Rectal smooth muscle tissue (tissue), 1 donor: ENCODE results near the gene NPPB.

ENCODE experiments used
- H3K27ac ChIP-seq: one replicate; pipeline ENCODE4 v1.7.0; 2013; ENCODE audit warnings: low read depth, low read length, inconsistent platforms
- H3K27me3 ChIP-seq: one replicate; pipeline ENCODE4 v1.7.0; 2013; ENCODE audit warnings: low read length; ENCODE audit not compliant: control insufficient read depth, insufficient read depth
- H3K36me3 ChIP-seq: one replicate; pipeline ENCODE4 v1.7.0; 2013; ENCODE audit warnings: low read length; ENCODE audit not compliant: control insufficient read depth, insufficient read depth
- H3K4me1 ChIP-seq: one replicate; pipeline ENCODE4 v1.7.0; 2013; ENCODE audit warnings: low read length; ENCODE audit not compliant: control insufficient read depth, insufficient read depth
- H3K4me3 ChIP-seq: one replicate; pipeline ENCODE4 v1.7.0; 2013; ENCODE audit warnings: low read length
- H3K9ac ChIP-seq: one replicate; pipeline ENCODE4 v1.7.0; 2013; ENCODE audit warnings: low read length

NPPB gene

GRCh38 chr1:11860587-11860986 lies 1.8 kb upstream of the NPPB start:
- H3K27ac ChIP-seq: no peak overlapping the region
- H3K9ac ChIP-seq: no peak overlapping the region
- peaks cover 17% of the 10 kb centered on the region for H3K27me3 ChIP-seq
- no peaks in the 10 kb centered on the region for H3K4me1 ChIP-seq
- H3K4me3 ChIP-seq: no peak overlapping the region
- no peaks in the 10 kb centered on the region for H3K36me3 ChIP-seq

GRCh38 chr1:11860083-11860482 lies 1.3 kb upstream of the NPPB start:
- H3K4me3 ChIP-seq: no peak overlapping the region
- no peak overlapping the region for H3K9ac ChIP-seq
- H3K4me1 ChIP-seq: no peaks in the 10 kb centered on the region
- H3K27ac ChIP-seq: no peak overlapping the region
- peaks cover 17% of the 10 kb centered on the region for H3K27me3 ChIP-seq
- no peaks in the 10 kb centered on the region for H3K36me3 ChIP-seq

- H3K9ac ChIP-seq: no peak overlapping the region
- H3K36me3 ChIP-seq: no peaks in the 10 kb centered on the region
- H3K4me1 ChIP-seq: no peaks in the 10 kb centered on the region
- no peak overlapping the region for H3K27ac ChIP-seq
- H3K4me3 ChIP-seq: no peak overlapping the region
- H3K27me3 ChIP-seq: peaks cover 17% of the 10 kb centered on the region
Observed at GRCh38 chr1:11858968-11859871, 475 bp upstream of the NPPB start.

GRCh38 chr1:11858158-11858557 lies 587 bp downstream of the NPPB start:
- no peak overlapping the region for H3K27ac ChIP-seq
- H3K36me3 ChIP-seq: no peaks in the 10 kb centered on the region
- no peaks in the 10 kb centered on the region for H3K4me1 ChIP-seq
- H3K9ac ChIP-seq: no peak overlapping the region
- peaks cover 17% of the 10 kb centered on the region for H3K27me3 ChIP-seq
- no peak overlapping the region for H3K4me3 ChIP-seq

GRCh38 chr1:11857164-11857851 lies 1.4 kb downstream of the NPPB start:
- H3K4me1 ChIP-seq: no peaks in the 10 kb centered on the region
- no peak overlapping the region for H3K4me3 ChIP-seq
- H3K36me3 ChIP-seq: no peaks in the 10 kb centered on the region
- no peak overlapping the region for H3K9ac ChIP-seq
- H3K27ac ChIP-seq: no peak overlapping the region
- H3K27me3 ChIP-seq: peaks cover 13% of the 10 kb centered on the region

GRCh38 chr1:11856698-11857097 lies 2.0 kb downstream of the NPPB start:
- no peaks in the 10 kb centered on the region for H3K36me3 ChIP-seq
- no peak overlapping the region for H3K9ac ChIP-seq
- no peak overlapping the region for H3K27ac ChIP-seq
- H3K4me1 ChIP-seq: no peaks in the 10 kb centered on the region
- H3K27me3 ChIP-seq: peaks cover 13% of the 10 kb centered on the region
- H3K4me3 ChIP-seq: no peak overlapping the region

GRCh38 chr1:11855430-11855829 lies 3.3 kb downstream of the NPPB start:
- peaks cover 13% of the 10 kb centered on the region for H3K27me3 ChIP-seq

GRCh38 chr1:11854519-11854918 lies 4.2 kb downstream of the NPPB start:
- Histone ChIP-seq H3K4me1 (no peaks in the 10 kb centered on the region), H3K9ac (no peak overlapping the region), H3K36me3 (no peaks in the 10 kb centered on the region), H3K27ac (no peak overlapping the region), H3K4me3 (no peak overlapping the region), H3K27me3 (peaks cover 8% of the 10 kb centered on the region)

More at GRCh38 chr1:11855430-11855829, 3.3 kb downstream of the NPPB start:
- no peak overlapping the region for H3K9ac ChIP-seq
- no peak overlapping the region for H3K27ac ChIP-seq
- no peaks in the 10 kb centered on the region for H3K36me3 ChIP-seq
- no peaks in the 10 kb centered on the region for H3K4me1 ChIP-seq
- H3K4me3 ChIP-seq: no peak overlapping the region

- H3K4me1 ChIP-seq: no peaks in the 10 kb centered on the region
- H3K36me3 ChIP-seq: no peaks in the 10 kb centered on the region
- no peak overlapping the region for H3K27ac ChIP-seq
- H3K4me3 ChIP-seq: no peak overlapping the region
- no peaks in the 10 kb centered on the region for H3K27me3 ChIP-seq
- H3K9ac ChIP-seq: no peak overlapping the region
Observed at GRCh38 chr1:11851180-11851579, 7.6 kb downstream of the NPPB start.

- Histone ChIP-seq H3K9ac (no peak overlapping the region), H3K27ac (no peak overlapping the region), H3K4me3 (no peak overlapping the region), H3K27me3 (no peaks in the 10 kb centered on the region), H3K4me1 (no peaks in the 10 kb centered on the region), H3K36me3 (no peaks in the 10 kb centered on the region)
Observed at GRCh38 chr1:11850156-11850555, 8.6 kb downstream of the NPPB start.

- Histone ChIP-seq H3K4me3 (no peak overlapping the region), H3K27me3 (no peaks in the 10 kb centered on the region), H3K27ac (no peak overlapping the region), H3K36me3 (peaks cover 2% of the 10 kb centered on the region), H3K4me1 (no peaks in the 10 kb centered on the region), H3K9ac (no peak overlapping the region)
Observed at GRCh38 chr1:11848373-11848700, 10.4 kb downstream of the NPPB start.

- no peaks in the 10 kb centered on the region for H3K27me3 ChIP-seq
- H3K4me3 ChIP-seq: no peak within 1 kb of the TSS
Observed at GRCh38 chr1:11847667-11848372, 10.9 kb downstream of the NPPB start, which contains the start of gene NPPA. Gene NPPA, minus strand, starts transcription at chr1:11847783. Its CDS starts 99 bp downstream, at chr1:11847684.

More at GRCh38 chr1:11847667-11848372, 10.9 kb downstream of the NPPB start, which contains the start of gene NPPA:
- Histone ChIP-seq H3K27ac (no peak within 1 kb of the TSS), H3K4me1 (no peaks in the 10 kb centered on the region), H3K36me3 (peaks cover 2% of the 10 kb centered on the region), H3K9ac (no peak within 1 kb of the TSS)
